Suprapubic skin (tissue), 3 donors: Measurements from ENCODE around the gene PVALB.

Experiments
- POLR2A ChIP-seq, 2 donors: fragments of 450-650 bp; IDR thresholded peaks; one replicate each; pipeline ENCODE4 v1.6.1; 2017; ENCODE audit warnings: antibody characterized with exemption in 2 of 2, mild to moderate bottlenecking in 2 of 2, moderate library complexity in 2 of 2
- TF ChIP-seq, protein P1 (sequence below), 2 donors: fragments of 200-600 bp in 1 of 2; fragments of 450-650 bp in 1 of 2; sonication (generic) in 1 of 2; IDR thresholded peaks; one replicate each; pipeline ENCODE4 v1.5.1; 2016 to 2019; ENCODE audit warnings: antibody characterized with exemption in 2 of 2, mild to moderate bottlenecking in 1 of 2, moderate library complexity in 1 of 2

DNA sequence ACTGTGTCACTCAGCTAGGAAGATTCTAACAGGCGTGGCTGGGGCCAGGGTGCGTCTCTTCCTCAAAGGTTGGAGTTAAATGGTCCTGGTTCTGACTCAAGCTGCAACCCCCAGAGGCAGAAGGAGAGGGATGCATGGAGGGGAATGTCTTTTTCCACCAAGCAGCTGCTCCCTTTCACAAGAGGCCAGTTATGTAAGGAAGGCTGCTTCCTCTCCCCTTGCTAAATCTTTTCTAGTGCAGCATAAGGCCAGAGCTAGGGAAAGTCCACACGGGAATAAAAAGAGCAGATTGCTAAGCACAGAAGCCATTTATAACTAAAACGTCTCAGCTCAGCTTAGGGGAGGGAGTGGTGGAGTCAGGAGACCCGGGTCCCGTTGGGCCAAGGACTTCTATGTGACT, 10.0 kb downstream of the PVALB start:
- TF ChIP-seq POLR2A (IDR thresholded peaks at IDR 0.05) = no peak
- TF ChIP-seq, protein P1, sequence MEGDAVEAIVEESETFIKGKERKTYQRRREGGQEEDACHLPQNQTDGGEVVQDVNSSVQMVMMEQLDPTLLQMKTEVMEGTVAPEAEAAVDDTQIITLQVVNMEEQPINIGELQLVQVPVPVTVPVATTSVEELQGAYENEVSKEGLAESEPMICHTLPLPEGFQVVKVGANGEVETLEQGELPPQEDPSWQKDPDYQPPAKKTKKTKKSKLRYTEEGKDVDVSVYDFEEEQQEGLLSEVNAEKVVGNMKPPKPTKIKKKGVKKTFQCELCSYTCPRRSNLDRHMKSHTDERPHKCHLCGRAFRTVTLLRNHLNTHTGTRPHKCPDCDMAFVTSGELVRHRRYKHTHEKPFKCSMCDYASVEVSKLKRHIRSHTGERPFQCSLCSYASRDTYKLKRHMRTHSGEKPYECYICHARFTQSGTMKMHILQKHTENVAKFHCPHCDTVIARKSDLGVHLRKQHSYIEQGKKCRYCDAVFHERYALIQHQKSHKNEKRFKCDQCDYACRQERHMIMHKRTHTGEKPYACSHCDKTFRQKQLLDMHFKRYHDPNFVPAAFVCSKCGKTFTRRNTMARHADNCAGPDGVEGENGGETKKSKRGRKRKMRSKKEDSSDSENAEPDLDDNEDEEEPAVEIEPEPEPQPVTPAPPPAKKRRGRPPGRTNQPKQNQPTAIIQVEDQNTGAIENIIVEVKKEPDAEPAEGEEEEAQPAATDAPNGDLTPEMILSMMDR (IDR thresholded peaks at IDR 0.05) = no peak
